Astrocyte of the spinal cord (primary cell): ENCODE measurements around the gene ARNT2.

ENCODE experiments used
- DNase-seq: peaks from one replicate; pipeline ENCODE4 v3.0.0; 2011; ENCODE audit warnings: low read depth, low spot score
- H3K4me3 ChIP-seq: 2 replicates; pipeline ENCODE4 v1.5.1; 2011; ENCODE audit warnings: low read depth, mild to moderate bottlenecking, low read length, moderate library complexity
- in situ Hi-C: cut with HindIII; loops from 2 replicates; pipeline ENCODE4 v1.10.0; 2017; ENCODE audit warnings: low sequenced_read_pairs
- TF ChIP-seq, protein P1 (sequence below): IDR thresholded peaks from 2 replicates; pipeline ENCODE4 v1.5.1; 2012; ENCODE audit warnings: low read depth, mild to moderate bottlenecking, low read length, inconsistent platforms

ARNT2 gene

DNA sequence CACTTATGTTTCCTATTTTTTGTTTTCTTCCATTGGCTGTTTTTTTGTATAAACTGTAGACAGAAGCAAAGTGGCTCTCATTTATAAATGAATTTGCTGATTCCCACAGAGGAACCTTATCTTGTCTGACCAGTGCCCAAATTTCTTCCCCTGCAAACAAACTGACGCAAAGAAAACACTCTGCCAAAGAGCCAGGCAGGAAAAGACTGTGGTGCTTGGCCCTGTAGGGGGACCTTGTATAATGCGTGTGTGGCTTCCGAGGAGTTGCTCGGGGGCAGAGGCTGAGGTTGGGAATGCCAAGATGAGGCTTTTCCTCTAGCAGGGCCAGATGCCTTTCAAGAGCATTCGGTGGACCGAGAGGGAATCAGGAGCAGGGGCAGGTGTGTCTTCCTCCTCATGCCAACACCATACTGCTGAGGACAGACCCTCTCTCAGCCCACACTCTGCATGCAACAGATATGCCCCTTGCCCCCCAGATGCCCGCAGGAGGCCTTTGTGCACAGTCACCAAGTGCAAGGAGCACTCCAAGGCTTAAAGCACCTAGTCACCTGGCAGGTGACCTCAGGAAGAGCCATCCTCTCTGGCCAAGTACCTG, 186.7 kb downstream of the ARNT2 start:
- H3K4me3 ChIP-seq = no peak overlapping the region
- no peak for DNase-seq
- TF ChIP-seq, protein P1, sequence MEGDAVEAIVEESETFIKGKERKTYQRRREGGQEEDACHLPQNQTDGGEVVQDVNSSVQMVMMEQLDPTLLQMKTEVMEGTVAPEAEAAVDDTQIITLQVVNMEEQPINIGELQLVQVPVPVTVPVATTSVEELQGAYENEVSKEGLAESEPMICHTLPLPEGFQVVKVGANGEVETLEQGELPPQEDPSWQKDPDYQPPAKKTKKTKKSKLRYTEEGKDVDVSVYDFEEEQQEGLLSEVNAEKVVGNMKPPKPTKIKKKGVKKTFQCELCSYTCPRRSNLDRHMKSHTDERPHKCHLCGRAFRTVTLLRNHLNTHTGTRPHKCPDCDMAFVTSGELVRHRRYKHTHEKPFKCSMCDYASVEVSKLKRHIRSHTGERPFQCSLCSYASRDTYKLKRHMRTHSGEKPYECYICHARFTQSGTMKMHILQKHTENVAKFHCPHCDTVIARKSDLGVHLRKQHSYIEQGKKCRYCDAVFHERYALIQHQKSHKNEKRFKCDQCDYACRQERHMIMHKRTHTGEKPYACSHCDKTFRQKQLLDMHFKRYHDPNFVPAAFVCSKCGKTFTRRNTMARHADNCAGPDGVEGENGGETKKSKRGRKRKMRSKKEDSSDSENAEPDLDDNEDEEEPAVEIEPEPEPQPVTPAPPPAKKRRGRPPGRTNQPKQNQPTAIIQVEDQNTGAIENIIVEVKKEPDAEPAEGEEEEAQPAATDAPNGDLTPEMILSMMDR = no peak
- in situ Hi-C loops = no loop called here

DNA sequence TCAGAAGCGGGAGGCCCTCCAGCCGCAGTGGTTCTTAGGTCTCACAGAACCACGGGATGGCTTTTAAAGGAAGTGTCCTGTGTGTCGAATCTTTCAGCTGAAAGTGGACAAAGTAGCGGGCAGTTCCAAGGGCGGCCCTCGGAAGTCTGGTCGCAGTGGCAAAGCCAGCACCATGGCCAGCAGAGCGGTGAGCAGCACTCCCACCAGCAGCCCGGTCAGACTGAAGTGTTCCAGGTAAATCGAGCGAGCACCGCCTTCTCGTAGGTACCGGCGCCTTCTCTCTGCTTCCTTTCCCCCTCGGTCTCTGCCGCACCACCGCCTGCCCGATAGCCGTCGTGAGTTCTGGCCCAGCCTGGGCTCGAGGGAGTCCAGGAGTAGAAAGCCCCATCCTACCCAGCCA, 187.3 kb downstream of the ARNT2 start:
- H3K4me3 ChIP-seq = no peak overlapping the region
- in situ Hi-C loops = no loop called here
- DNase-seq = no peak
- TF ChIP-seq, protein P1 = no peak

DNA sequence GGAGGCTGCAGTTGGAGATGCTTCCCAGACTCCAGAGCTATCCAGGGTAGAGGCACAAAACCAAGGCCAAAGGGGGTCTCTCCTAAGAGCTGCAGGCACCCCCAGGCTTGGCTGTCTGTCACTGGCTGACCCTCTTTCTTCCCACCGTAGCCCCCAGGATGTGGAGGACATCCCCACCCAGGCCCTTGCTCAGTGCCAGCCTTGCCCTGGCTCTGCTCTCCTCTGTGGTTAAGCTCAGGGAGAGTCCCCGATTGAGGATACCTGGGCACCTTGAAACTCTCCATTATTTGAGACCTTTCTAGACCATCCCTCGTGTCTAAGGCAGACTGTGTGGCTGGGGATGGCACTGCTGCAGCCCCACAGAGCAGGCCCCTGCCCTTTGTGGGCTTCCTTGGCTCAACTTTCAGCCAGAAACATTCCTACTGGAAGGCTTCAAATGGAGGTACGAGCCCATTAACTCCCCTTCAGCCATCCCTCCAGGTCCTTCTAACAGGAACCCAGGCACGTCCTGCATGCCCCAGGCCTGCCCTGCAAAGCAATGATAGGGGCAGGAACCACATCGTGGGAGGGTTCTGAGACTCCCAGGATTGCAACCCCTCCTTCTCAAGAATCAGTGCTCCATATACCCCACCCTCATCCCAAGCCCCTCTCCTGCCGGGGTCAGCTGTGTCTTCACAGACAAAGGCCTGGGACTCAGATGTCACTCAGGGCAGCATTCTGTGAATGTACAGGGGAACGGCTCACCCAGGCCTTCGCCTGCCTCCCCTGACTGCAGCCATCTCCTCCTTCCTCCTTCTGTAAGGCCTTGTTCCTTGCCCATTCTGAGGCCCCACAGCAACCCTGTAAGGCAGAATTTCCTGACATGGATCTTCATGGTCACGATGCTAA, 188.0 kb downstream of the ARNT2 start:
- TF ChIP-seq, protein P1 = no peak
- in situ Hi-C loops = no loop called here
- no peak overlapping the region for H3K4me3 ChIP-seq

DNA sequence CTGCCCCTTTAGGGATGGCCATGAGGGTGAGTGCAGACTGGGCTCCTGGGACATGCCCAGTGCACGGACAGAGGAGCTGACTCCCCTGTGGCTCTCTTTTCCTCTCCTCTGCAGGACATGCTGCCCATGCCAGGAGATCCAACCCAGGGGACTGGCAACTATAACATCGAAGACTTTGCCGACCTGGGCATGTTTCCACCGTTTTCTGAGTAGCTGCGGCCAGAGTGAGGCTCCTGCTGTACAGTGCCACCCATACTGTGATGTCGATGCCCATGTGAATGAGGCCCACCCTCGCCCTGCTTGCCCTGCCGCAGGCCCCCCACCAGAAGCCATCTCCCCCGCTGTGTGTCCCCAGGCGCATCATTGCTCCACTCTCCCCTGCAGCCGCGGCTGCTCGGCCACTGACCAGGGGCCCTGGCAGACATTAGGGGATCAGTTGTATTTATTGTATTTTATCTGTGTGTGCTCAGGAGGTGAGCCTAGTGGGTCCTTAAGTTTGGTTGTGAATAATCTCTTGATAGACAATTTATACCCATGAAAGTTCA, 189.4 kb downstream of the ARNT2 start:
- in situ Hi-C loops = no loop called here
- TF ChIP-seq, protein P1 = no peak

More for the DNA sequence above, 188.0 kb downstream of the ARNT2 start:
- no peak for DNase-seq

DNA sequence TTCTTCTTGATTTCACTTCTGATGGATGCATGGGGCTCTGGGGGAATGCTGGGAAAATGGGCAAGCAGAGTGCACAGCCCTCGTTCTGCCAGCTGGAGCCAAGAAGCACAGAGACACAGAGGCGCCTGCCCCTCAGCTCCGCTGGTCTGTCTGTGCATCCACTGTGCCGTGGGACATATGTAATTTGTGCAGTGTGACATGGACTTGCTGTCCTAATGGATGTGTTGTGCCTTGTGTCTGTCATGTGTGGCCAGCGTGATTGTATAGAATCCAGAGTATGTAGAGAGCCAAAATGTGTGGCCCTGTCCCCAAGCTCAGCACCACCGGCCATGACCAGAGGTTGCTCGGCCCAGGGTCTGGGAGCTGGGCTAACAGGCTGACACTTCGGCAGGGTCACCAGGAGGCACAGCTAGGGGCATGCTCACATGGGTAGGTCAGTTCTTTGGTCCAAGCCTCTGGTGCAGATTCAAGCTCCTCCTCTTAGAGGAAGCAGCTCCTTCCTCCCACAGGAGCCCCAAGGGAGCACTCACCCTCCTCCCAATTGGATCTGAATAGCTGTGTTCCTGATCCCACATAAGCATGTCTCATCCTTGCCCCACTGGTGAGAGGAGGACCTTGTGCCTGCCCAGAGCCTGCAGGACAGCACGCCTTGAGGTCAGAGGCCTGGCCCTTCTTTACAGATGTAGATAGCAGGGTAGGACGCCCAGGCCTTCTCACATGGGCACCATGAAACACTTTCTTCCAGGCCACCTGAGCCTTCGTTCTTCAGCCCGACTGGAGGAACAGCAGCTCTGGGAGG, 190.1 kb downstream of the ARNT2 start:
- no peak for DNase-seq
- no peak overlapping the region for H3K4me3 ChIP-seq
- in situ Hi-C loops = no loop called here
- TF ChIP-seq, protein P1 = no peak

More for the DNA sequence above, 189.4 kb downstream of the ARNT2 start:
- no peak for DNase-seq
- H3K4me3 ChIP-seq = no peak overlapping the region

DNA sequence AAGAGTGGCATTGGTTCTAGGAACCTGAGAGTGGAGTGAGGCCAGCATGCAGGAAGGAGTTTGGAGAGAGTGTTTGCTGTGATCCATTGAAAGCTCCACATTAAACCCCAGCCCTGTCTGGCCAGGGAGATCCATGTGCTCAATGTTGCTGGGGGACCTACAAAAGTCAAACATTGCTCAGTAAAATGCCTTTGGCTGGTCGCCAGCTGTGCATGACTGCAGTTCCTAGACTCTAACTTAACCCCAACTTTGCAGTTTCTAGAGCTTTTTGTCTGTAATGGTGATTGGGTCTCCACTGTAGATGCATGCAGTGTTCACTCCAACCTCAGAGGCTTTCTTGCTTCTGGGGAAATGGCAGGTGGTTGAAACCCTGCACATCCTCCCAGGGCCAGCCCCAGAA, 191.2 kb downstream of the ARNT2 start:
- no peak for DNase-seq
- TF ChIP-seq, protein P1 = no peak
- H3K4me3 ChIP-seq = no peak overlapping the region
- in situ Hi-C loops = no loop called here
